ENCODE results near the gene CARS1.

CARS1 gene

DNA sequence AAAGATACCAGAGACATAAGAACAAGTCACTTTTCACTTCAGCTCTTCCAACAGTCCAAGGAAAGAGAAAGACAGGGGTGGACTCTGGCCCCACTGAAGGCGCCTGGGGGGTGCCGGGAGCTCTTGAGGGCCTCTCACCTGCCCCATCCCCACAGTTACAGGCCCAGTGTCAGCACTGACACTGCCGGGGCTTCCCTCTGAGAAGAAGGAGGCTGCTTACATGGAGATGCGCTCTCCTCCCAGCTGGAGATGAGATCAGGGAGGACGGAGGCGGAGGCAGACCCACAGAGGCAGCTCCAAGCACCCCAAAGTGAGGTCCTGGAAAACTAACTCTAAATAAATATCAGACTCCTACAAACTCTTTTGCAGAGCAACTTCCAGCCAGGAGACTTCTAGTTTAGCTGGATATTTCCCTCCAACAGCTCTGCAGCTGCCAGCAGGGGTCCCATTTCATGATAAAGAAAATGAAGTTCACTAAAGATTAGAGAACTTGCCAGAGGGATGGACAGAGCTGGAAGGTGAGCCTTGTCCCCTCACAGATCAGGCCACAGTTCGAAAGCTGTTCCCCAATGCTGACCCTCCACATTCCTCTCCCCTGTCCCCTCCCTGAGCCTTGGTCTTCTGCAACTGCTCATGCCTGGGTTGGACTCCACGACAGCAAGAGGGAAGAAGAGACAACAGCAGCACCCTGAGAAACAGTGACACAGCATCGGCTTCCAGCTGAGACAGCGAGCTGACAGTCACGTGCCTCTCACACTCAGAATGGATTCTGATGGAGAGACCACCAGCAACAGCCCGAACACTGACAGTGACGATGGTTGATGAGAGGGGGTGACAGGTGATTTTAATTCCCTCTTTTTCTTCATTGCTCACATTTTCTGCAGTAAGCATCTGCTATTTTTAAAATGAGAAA lies 5.8 kb downstream of the CARS1 start:
- TF ChIP-seq, protein P1, sequence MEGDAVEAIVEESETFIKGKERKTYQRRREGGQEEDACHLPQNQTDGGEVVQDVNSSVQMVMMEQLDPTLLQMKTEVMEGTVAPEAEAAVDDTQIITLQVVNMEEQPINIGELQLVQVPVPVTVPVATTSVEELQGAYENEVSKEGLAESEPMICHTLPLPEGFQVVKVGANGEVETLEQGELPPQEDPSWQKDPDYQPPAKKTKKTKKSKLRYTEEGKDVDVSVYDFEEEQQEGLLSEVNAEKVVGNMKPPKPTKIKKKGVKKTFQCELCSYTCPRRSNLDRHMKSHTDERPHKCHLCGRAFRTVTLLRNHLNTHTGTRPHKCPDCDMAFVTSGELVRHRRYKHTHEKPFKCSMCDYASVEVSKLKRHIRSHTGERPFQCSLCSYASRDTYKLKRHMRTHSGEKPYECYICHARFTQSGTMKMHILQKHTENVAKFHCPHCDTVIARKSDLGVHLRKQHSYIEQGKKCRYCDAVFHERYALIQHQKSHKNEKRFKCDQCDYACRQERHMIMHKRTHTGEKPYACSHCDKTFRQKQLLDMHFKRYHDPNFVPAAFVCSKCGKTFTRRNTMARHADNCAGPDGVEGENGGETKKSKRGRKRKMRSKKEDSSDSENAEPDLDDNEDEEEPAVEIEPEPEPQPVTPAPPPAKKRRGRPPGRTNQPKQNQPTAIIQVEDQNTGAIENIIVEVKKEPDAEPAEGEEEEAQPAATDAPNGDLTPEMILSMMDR (conservative IDR thresholded peaks at IDR 0.05), result no peak
- peak overlapping the region; percentile 31 for H3K27ac ChIP-seq

- no peak overlapping the region for H3K27ac ChIP-seq
- TF ChIP-seq, protein P1 (conservative IDR thresholded peaks at IDR 0.05), result no peak
Observed at GRCh38 chr11:3050386-3051195, 6.6 kb downstream of the CARS1 start.

DNA sequence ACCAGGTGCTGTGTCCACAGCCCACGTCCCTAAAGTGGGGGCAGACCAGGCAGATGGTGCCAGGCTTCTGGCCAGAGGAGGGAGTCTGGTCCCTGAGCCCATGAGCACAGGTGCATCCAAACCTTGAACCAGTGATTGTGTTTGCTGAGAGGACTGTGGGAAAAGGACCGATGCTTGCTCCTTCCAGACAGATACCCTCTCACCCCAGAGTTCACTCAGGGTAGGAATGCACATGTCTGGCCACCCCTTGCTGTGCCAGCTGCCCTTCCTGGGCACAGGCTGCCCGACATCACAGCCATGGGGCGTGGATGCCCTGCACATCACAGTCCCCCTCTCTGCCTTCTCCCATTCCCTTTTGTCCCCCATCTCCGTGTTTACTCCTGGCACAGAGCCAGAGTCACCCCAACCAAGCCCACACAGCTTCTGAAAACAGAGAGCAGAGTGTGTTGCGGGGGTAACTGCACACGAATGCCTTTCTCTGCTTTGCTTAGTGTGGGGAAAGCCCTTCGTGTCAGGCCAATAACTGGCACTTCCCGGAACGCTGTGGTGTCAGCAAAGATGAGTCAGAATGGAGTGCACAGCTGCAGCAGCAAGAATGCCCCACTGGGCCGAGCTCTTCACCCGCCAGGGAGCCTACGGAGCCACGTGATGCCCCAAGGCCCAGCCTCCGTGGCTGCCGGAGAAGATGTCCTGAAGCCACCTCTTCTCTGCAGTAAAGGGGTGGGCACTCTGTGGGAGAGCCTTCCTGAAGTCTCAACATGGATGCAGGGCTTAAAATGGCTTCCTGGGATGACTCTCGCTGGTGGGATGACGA lies 7.6 kb downstream of the CARS1 start:
- no peak overlapping the region for H3K27ac ChIP-seq
- TF ChIP-seq, protein P1 (conservative IDR thresholded peaks at IDR 0.05), result no peak

- H3K27ac ChIP-seq, result no peak overlapping the region
Observed at GRCh38 chr11:3047637-3048036, 9.6 kb downstream of the CARS1 start.

DNA sequence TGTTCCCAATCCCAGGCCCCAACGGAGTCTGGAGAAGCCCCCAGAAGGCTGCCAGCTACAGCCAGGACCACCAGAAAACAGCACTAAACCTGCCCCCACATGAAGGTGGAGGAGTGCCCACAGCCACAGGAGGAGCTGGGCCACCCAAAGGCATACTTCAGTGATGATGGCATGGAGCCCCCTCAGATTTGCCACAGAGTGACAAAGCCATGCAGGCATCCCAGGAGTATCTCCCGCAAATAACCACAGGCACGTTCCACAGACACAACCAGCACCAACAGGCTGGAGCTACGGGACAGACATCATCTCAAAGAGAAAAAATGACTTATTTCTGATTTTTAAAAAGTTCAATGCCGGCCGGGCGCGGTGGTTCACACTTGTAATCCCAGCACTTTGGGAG lies 10.6 kb downstream of the CARS1 start:
- no peak overlapping the region for H3K27ac ChIP-seq

More at GRCh38 chr11:3047637-3048036, 9.6 kb downstream of the CARS1 start:
- TF ChIP-seq, protein P1 (conservative IDR thresholded peaks at IDR 0.05), result no peak

DNA sequence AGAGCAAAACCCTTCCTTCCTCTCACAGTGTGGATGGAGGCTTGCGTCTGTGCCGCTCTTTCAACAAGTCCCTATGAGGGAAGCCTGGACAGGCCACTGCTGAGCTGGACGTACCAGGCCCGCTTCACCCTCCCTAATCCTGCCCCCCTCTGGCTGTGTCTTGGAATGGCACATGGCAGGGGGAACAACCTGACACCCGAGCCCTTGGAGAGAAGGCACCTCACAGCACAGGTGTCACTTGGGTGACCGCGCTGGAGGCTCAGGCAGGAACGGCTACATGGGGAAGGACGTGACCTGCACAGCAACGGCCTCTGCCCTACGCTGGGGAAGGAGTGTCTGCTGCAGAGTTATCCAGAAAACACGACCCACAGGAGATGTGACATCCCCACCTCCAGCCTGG lies 11.0 kb downstream of the CARS1 start:
- TF ChIP-seq, protein P1 (conservative IDR thresholded peaks at IDR 0.05), result peak; percentile 18; the same call in 1 of the 2 replicates

More for the DNA sequence above, 10.6 kb downstream of the CARS1 start:
- TF ChIP-seq, protein P1 (conservative IDR thresholded peaks at IDR 0.05), result no peak

More for the DNA sequence above, 11.0 kb downstream of the CARS1 start:
- no peak overlapping the region for H3K27ac ChIP-seq

Measured in VCaP (cell line).